GM12878 (cell line): ENCODE results near the gene VDR. TPM values are rescaled to one million over a fixed set of nuclear protein-coding genes. Genes with fewer than 3 reads are reported as not detected.

Experiments used
- BCLAF1 ChIP-seq: fragments of 450-650 bp; IDR thresholded peaks from 2 replicates; pipeline ENCODE4 v1.6.1; 2017; ENCODE audit warnings: antibody characterized with exemption, mild to moderate bottlenecking, moderate library complexity
- CHD1 ChIP-seq: IDR thresholded peaks from 2 replicates; pipeline ENCODE4 v1.6.1; 2012; ENCODE audit warnings: low read depth, low read length, improper control_type of control experiment
- DPF2 ChIP-seq: fragments of 450-650 bp; IDR thresholded peaks from 2 replicates; pipeline ENCODE4 v1.6.1; 2017; ENCODE audit warnings: mild to moderate bottlenecking
- GATAD2B ChIP-seq: fragments of 450-650 bp; conservative IDR thresholded peaks from 2 replicates; pipeline ENCODE4 v1.6.1; 2017; ENCODE audit warnings: low read depth, mild to moderate bottlenecking, moderate library complexity
- KDM1A ChIP-seq: fragments of 200-600 bp; sonication (generic); IDR thresholded peaks from 2 replicates; pipeline ENCODE4 v1.6.1; 2016; ENCODE audit warnings: borderline replicate concordance
- NKRF ChIP-seq: fragments of 450-650 bp; conservative IDR thresholded peaks from 2 replicates; pipeline ENCODE4 v1.6.1; 2017; ENCODE audit warnings: mild to moderate bottlenecking, moderate library complexity
- SIN3A ChIP-seq: IDR thresholded peaks from 2 replicates; pipeline ENCODE4 v1.6.1; 2012; ENCODE audit warnings: low read depth, low read length, improper control_type of control experiment
- polyA plus RNA-seq, 11 experiments: library from polyadenylated mRNA; depleted of rRNA in 4 of 11; unstranded in 6 of 11; stranded (reverse) in 5 of 11; fragments of >200 nt; fragmentation: Nextera tagmentation in 4 of 11; fragmentation: Illumina TruSeq in 1 of 11; extraction: Ambion mirVana in 4 of 11; extraction: Trizol in 1 of 11; gene quantifications; 1 replicate in 1 of 11; 2 replicates in 10 of 11; pipeline versions ENCODE4 v1.2.1 to v1.2.3, GENCODE V29; 2011 to 2016; ENCODE audit warnings: inconsistent platforms in 2 of 11, missing spikeins in 2 of 11, low read depth in 1 of 11
- total RNA-seq, 4 experiments: library from RNA; depleted of rRNA in 3 of 4; stranded (reverse); fragments of >200 nt in 3 of 4; fragmentation: Illumina TruSeq in 1 of 4; extraction: Trizol in 1 of 4; gene quantifications; 2 replicates each; pipeline versions ENCODE4 v1.2.1 to v1.2.3, GENCODE V29; 2013 to 2021
- TF ChIP-seq, protein P1 (sequence below): fragments of 450-650 bp; IDR thresholded peaks from 2 replicates; pipeline ENCODE4 v1.6.1; 2016; ENCODE audit warnings: mild to moderate bottlenecking

The VDR gene
- total and polyA plus RNA-seq, 10 of the 15 experiments (the other 5 are each of a cell fraction or from before 2014, with no cell fraction given) = 0.27 to 7.9 (median 3.0) TPM

GRCh38 chr12:47864646-47865235 is 40.1 kb downstream of the VDR start (continued):
- TF ChIP-seq BCLAF1 (no peak), CHD1 (no peak), SIN3A (no peak), NKRF (no peak), GATAD2B (no peak), KDM1A (no peak), DPF2 (no peak)
- TF ChIP-seq, protein P1, sequence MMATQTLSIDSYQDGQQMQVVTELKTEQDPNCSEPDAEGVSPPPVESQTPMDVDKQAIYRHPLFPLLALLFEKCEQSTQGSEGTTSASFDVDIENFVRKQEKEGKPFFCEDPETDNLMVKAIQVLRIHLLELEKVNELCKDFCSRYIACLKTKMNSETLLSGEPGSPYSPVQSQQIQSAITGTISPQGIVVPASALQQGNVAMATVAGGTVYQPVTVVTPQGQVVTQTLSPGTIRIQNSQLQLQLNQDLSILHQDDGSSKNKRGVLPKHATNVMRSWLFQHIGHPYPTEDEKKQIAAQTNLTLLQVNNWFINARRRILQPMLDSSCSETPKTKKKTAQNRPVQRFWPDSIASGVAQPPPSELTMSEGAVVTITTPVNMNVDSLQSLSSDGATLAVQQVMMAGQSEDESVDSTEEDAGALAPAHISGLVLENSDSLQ = no peak
